Left ventricle myocardium inferior (tissue), 1 donor: Measurements from ENCODE around the gene DCTN2. TPM values are rescaled to one million over a fixed set of nuclear protein-coding genes. Genes with fewer than 3 reads are reported as not detected.

Experiments
- DNase-seq: peaks from one replicate; pipeline ENCODE4 v3.0.0-alpha.2; 2020
- H3K27ac ChIP-seq: fragments of 200-600 bp; replicated peaks from 2 replicates; pipeline ENCODE4 v1.8.0; 2021
- H3K27me3 ChIP-seq: fragments of 200-600 bp; 2 replicates; pipeline ENCODE4 v1.8.0; 2021; ENCODE audit warnings: low read depth
- H3K36me3 ChIP-seq: fragments of 200-600 bp; 2 replicates; pipeline ENCODE4 v1.8.0; 2021
- H3K4me1 ChIP-seq: fragments of 200-600 bp; 2 replicates; pipeline ENCODE4 v1.8.0; 2021
- H3K4me3 ChIP-seq: fragments of 200-600 bp; 2 replicates; pipeline ENCODE4 v1.8.0; 2021; ENCODE audit warnings: mild to moderate bottlenecking, moderate library complexity
- H3K9me3 ChIP-seq: fragments of 200-600 bp; replicated peaks from 2 replicates; pipeline ENCODE4 v1.8.0; 2021
- CTCF ChIP-seq: fragments of 200-600 bp; IDR thresholded peaks from 2 replicates; pipeline ENCODE4 v1.8.0; 2021; ENCODE audit warnings: antibody characterized with exemption, mild to moderate bottlenecking, borderline replicate concordance
- intact Hi-C: fragments of 100-400 bp; cut with micrococcal nuclease; formaldehyde crosslinking; loops from one replicate; pipeline ENCODE4 v1.11.0; 2022
- total RNA-seq: library from RNA; stranded (reverse); fragmentation: NEBNext Ultra II Directional; extraction: Animal tissue kit (Norgen Biotek cat#: 25700); gene quantifications from one replicate; pipeline ENCODE4 v1.2.1, GENCODE V29; 2021
- donor health status: DM: no; HTN: yes; CAD: no; lungs with severe emphysema.

The DCTN2 gene
- total RNA-seq, 1 donor from 2014 or later, result 87.8 TPM

DNA sequence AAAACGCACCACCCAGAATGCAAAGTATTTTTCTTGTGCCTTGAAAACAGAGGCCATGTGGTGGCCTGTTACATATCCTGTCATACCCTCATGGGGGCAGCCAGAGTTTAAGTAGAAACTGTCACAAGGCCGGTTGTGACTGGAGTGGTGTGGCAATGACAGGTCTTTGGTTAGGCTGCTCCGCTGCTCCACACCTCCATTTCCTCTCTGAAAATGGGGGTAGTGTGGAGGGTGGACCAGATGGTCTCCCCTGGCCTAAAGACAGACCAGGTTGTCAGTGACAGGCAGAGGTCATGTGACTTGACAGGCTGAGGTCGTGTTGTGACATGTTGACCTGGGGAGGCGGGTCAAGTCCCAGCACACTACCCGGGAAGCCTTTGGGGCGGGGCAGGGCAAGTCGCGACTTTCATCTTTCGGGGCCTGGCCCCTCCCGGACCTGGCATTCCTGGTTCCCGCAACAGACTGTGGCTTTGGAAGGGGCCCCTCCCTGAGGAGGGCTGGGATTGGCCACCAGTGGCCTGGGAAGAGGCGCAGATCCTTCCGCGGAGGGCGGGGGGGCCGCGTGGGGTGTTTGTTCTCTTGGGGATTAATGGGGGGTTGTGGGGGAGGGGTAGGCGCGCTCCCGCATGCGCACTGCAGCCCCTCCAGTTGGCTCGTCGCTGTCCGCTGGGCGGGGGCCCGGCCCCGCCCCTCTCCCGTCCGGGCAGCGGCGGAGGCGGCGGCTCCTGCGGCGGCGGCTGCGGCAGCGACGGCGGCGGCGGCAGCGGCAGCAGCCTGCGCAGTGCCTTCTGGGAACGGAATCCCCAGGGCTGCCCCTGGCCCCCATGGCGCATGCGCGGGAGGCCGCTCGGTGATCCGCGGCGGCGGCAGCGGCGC is 24.7 kb downstream of the DCTN2 start, which contains the start of gene MBD6:
MBD6 (plus strand) TSS at position 814 of the 876 bp plus-strand sequence. CDS start 1,480 bp downstream, outside the sequence.
- intact Hi-C loops, result no loop called here
- no peak for TF ChIP-seq CTCF
- Histone ChIP-seq H3K27ac (peak within 1 kb of the TSS; percentile 100), H3K36me3 (peaks cover 38% of the 10 kb centered on the region), H3K9me3 (no peaks in the 10 kb centered on the region), H3K27me3 (no peaks in the 10 kb centered on the region), H3K4me3 (peak within 1 kb of the TSS; percentile 93), H3K4me1 (peaks cover 70% of the 10 kb centered on the region)
- DNase-seq, result peak; percentile 94

- Histone ChIP-seq H3K4me1 (peaks cover 77% of the 10 kb centered on the region), H3K27ac (peak overlapping the region; percentile 100), H3K27me3 (no peaks in the 10 kb centered on the region), H3K4me3 (peak overlapping the region; percentile 93), H3K36me3 (peaks cover 38% of the 10 kb centered on the region), H3K9me3 (no peaks in the 10 kb centered on the region)
- peak; percentile 38 for DNase-seq
- intact Hi-C loops, result no loop called here
- no peak for TF ChIP-seq CTCF
Observed at GRCh38 chr12:57521525-57522010, 25.4 kb downstream of the DCTN2 start.

DNA sequence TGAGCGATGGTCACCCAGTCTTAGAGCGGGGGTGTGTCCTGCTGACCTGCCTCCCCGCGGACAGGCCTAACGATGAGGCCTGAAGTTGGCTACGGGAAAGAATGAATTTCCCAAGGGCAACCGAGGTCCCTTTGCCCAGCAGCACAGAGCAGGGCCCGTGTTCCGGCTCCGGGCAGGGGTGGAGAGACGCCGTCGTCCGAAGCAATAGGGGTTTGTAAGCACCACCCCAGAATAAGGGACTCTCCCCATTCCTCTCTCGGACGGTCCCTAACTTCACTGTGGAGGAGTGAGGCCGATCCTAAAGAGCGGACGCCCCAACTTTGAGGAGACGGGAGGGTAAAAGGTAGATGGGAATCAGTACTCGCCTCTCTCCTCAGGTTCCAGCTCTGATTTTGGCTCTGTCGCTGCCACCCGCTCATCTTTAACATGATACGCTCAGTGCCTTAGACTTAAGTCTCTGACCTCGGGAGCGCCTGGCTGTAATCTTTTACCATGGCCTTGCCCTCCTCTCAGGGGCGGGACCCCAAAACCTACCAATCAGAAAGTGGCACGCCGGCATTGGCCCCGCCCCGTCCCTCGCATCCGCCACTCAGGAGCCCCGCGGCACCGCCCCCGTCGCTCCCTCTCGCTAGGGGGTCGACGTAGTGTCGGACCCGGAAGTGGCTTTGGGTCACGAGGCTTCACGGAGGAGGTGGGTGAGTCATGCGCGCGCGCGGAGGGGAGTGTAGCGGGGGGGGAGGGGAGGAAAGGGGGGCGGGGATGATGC is 26.8 kb downstream of the DCTN2 start, which contains the start of gene DDIT3:
DDIT3 (minus strand) TSS at position 462 of the 766 bp plus-strand sequence. CDS start 3,108 bp downstream, outside the sequence.
- DNase-seq, result peak; percentile 100
- no peak for TF ChIP-seq CTCF

DNA sequence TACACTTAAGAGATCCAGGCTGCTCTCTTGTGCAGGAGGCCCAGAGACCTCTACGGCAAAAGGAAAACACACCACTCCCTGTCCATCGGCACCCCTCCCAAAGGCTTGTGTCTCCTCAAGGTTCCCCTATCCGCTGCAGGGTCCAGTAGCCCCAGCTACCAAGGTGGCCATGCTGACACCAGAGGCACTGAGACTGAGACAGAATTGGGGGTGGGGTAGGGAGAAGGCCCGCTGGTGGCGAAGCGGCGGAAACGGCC is 27.3 kb downstream of the DCTN2 start:
- Histone ChIP-seq H3K4me3 (peak overlapping the region; percentile 93), H3K9me3 (no peaks in the 10 kb centered on the region), H3K36me3 (peaks cover 40% of the 10 kb centered on the region), H3K4me1 (peaks cover 76% of the 10 kb centered on the region), H3K27ac (peak overlapping the region; percentile 100), H3K27me3 (no peaks in the 10 kb centered on the region)
- intact Hi-C loops, result no loop called here
- no peak for DNase-seq
- no peak for TF ChIP-seq CTCF

More for the DNA sequence above, 26.8 kb downstream of the DCTN2 start, which contains the start of gene DDIT3:
- peaks cover 40% of the 10 kb centered on the region for H3K36me3 ChIP-seq
- intact Hi-C loops, result no loop called here
- no peaks in the 10 kb centered on the region for H3K27me3 ChIP-seq
- H3K4me1 ChIP-seq, result peaks cover 77% of the 10 kb centered on the region
- H3K9me3 ChIP-seq, result no peaks in the 10 kb centered on the region
- H3K27ac ChIP-seq, result peak within 1 kb of the TSS; percentile 100
- peak within 1 kb of the TSS; percentile 93 for H3K4me3 ChIP-seq
